HCT116 (cell line): Measurements from ENCODE around the gene PCDHGA1.
A peak's percentile ranks its signal among the peaks of the same experiment; 100 is the strongest.

ENCODE experiments used
- CBX3 ChIP-seq: IDR thresholded peaks from 2 replicates; pipeline ENCODE4 v1.6.1; 2012; ENCODE audit warnings: low read depth
- CEBPB ChIP-seq: IDR thresholded peaks from 2 replicates; pipeline ENCODE4 v1.6.1; 2012; ENCODE audit warnings: low read depth
- EGR1 ChIP-seq: IDR thresholded peaks from 2 replicates; pipeline ENCODE4 v1.6.1; 2012; ENCODE audit warnings: low read depth
- EZH2 ChIP-seq: fragments of 200-600 bp; sonication (generic); IDR thresholded peaks from 2 replicates; pipeline ENCODE4 v1.6.1; 2017; ENCODE audit warnings: antibody characterized with exemption, mixed run types
- EZH2phosphoT487 ChIP-seq: fragments of 200-600 bp; IDR thresholded peaks from 2 replicates; pipeline ENCODE4 v1.6.1; 2018; ENCODE audit warnings: antibody characterized with exemption, borderline replicate concordance
- JUND ChIP-seq: IDR thresholded peaks from 2 replicates; pipeline ENCODE4 v1.6.1; 2012
- POLR2A ChIP-seq: IDR thresholded peaks from 2 replicates; pipeline ENCODE4 v1.7.0; 2011; ENCODE audit warnings: borderline replicate concordance; ENCODE audit not compliant: insufficient read depth, insufficient read length; ENCODE audit errors: extremely low read depth
- POLR2AphosphoS5 ChIP-seq: IDR thresholded peaks from 2 replicates; pipeline ENCODE4 v1.6.1; 2011; ENCODE audit warnings: mild to moderate bottlenecking, low read depth, low read length, moderate library complexity
- RAD21 ChIP-seq: IDR thresholded peaks from 2 replicates; pipeline ENCODE4 v1.6.1; 2012; ENCODE audit warnings: low read depth, mild to moderate bottlenecking
- SIN3A ChIP-seq: IDR thresholded peaks from 2 replicates; pipeline ENCODE4 v1.6.1; 2012; ENCODE audit warnings: low read depth
- SP1 ChIP-seq: IDR thresholded peaks from 2 replicates; pipeline ENCODE4 v1.6.1; 2012; ENCODE audit warnings: low read depth
- TCF7L2 ChIP-seq: IDR thresholded peaks from 2 replicates; pipeline ENCODE4 v1.7.0; 2011; ENCODE audit warnings: borderline replicate concordance, inconsistent platforms; ENCODE audit not compliant: insufficient read depth, insufficient read length; ENCODE audit errors: extremely low read depth
- TF ChIP-seq, protein P1 (sequence below), 3 experiments: fragments of 200-600 bp in 1 of 3; sonication (generic) in 1 of 3; IDR thresholded peaks in 2 of 3; conservative IDR thresholded peaks in 1 of 3; 2 replicates each; pipeline ENCODE4 v1.5.1; 2012 to 2017; ENCODE audit warnings: low read depth in 2 of 3, low read length in 2 of 3, antibody characterized with exemption in 1 of 3, borderline replicate concordance in 1 of 3, control low read depth in 1 of 3, mild to moderate bottlenecking in 1 of 3, mixed read lengths in 1 of 3, mixed run types in 1 of 3, moderate library complexity in 1 of 3; ENCODE audit not compliant: insufficient read depth in 1 of 3
- TF ChIP-seq, protein P2 (sequence below): IDR thresholded peaks from 2 replicates; pipeline ENCODE4 v1.6.1; 2012; ENCODE audit warnings: low read depth

DNA sequence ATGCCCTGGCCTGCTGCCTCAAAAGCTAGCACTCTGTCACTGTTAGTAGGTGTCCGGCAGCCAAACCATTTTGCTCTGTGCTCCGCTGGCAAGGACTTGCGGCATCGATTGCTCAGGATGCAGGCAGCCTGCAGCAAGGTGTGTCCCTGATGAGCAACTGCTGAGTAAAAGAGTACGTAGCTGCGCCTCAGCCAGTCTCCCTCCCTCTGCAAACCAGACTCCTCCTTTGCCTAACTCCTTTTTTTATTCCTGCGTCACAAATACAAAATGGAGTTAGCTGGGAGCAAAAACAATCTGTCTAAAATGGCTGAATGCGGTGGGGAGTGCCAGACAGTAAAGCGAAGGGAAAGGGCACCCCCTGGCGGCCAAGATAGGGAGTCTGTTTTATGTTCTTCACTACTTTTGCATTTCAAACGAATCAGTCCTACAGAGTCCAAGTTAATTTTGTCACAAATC lies 227.4 kb downstream of the PCDHGA1 start:
- TF ChIP-seq, protein P1, sequence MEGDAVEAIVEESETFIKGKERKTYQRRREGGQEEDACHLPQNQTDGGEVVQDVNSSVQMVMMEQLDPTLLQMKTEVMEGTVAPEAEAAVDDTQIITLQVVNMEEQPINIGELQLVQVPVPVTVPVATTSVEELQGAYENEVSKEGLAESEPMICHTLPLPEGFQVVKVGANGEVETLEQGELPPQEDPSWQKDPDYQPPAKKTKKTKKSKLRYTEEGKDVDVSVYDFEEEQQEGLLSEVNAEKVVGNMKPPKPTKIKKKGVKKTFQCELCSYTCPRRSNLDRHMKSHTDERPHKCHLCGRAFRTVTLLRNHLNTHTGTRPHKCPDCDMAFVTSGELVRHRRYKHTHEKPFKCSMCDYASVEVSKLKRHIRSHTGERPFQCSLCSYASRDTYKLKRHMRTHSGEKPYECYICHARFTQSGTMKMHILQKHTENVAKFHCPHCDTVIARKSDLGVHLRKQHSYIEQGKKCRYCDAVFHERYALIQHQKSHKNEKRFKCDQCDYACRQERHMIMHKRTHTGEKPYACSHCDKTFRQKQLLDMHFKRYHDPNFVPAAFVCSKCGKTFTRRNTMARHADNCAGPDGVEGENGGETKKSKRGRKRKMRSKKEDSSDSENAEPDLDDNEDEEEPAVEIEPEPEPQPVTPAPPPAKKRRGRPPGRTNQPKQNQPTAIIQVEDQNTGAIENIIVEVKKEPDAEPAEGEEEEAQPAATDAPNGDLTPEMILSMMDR (IDR thresholded peaks at IDR 0.05 in 2 of 3, conservative IDR thresholded peaks at IDR 0.05 in 1 of 3; ENCODE audit: borderline replicate concordance in 1 of 3, insufficient read depth in 1 of 3, low read depth in 2 of 3, low read length in 2 of 3) = peak; percentile 82 to 96 (median 93)
- TF ChIP-seq, protein P2, sequence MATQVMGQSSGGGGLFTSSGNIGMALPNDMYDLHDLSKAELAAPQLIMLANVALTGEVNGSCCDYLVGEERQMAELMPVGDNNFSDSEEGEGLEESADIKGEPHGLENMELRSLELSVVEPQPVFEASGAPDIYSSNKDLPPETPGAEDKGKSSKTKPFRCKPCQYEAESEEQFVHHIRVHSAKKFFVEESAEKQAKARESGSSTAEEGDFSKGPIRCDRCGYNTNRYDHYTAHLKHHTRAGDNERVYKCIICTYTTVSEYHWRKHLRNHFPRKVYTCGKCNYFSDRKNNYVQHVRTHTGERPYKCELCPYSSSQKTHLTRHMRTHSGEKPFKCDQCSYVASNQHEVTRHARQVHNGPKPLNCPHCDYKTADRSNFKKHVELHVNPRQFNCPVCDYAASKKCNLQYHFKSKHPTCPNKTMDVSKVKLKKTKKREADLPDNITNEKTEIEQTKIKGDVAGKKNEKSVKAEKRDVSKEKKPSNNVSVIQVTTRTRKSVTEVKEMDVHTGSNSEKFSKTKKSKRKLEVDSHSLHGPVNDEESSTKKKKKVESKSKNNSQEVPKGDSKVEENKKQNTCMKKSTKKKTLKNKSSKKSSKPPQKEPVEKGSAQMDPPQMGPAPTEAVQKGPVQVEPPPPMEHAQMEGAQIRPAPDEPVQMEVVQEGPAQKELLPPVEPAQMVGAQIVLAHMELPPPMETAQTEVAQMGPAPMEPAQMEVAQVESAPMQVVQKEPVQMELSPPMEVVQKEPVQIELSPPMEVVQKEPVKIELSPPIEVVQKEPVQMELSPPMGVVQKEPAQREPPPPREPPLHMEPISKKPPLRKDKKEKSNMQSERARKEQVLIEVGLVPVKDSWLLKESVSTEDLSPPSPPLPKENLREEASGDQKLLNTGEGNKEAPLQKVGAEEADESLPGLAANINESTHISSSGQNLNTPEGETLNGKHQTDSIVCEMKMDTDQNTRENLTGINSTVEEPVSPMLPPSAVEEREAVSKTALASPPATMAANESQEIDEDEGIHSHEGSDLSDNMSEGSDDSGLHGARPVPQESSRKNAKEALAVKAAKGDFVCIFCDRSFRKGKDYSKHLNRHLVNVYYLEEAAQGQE = no peak
- TF ChIP-seq EZH2 = no peak
- TF ChIP-seq POLR2AphosphoS5 = peak; percentile 41; the same call in 1 of the 2 replicates
- TF ChIP-seq POLR2A = no peak
- TF ChIP-seq TCF7L2 = no peak
- peak; percentile 95 for TF ChIP-seq RAD21
- TF ChIP-seq EGR1 = peak; percentile 85
- TF ChIP-seq CBX3 = peak; percentile 96
- TF ChIP-seq SP1 = peak; percentile 75
- TF ChIP-seq CEBPB = no peak; the same call in 1 of the 2 replicates
- peak; percentile 48; the same call in 1 of the 2 replicates for TF ChIP-seq JUND
- no peak for TF ChIP-seq EZH2phosphoT487
- TF ChIP-seq SIN3A = no peak
